Lung (tissue), 12 donors: Measurements from ENCODE around the gene NFATC2. TPM values are rescaled to one million over a fixed set of nuclear protein-coding genes. Genes with fewer than 3 reads are reported as not detected.
A peak's percentile ranks its signal among the peaks of the same experiment; 100 is the strongest.

Experiments used
- ATAC-seq: fragments of 200-7000 bp; cut with Tn5 transposase; one replicate; pipeline ENCODE4 v1.9.1; 2020; ENCODE audit warnings: moderate number of reproducible peaks; ENCODE audit not compliant: insufficient read depth, low FRiP score
- DNase-seq, 3 donors: peaks; one replicate each; pipeline ENCODE4 v3.0.0-alpha.2; 2013 to 2017
- H3K27ac ChIP-seq, 2 donors: one replicate each; pipeline ENCODE4 v1.5.1; 2013; ENCODE audit warnings: mild to moderate bottlenecking in 2 of 2, moderate library complexity in 2 of 2, control low read depth in 1 of 2, inconsistent platforms in 1 of 2, low read depth in 1 of 2, low read length in 1 of 2
- H3K27me3 ChIP-seq, 3 donors: one replicate each; pipeline ENCODE4 v1.5.1; 2013; ENCODE audit warnings: low read length in 2 of 3; ENCODE audit not compliant: control insufficient read depth in 3 of 3, insufficient read depth in 3 of 3
- H3K36me3 ChIP-seq, 4 donors: one replicate each; pipeline ENCODE4 v1.5.1; 2013; ENCODE audit warnings: low read length in 4 of 4, mild to moderate bottlenecking in 1 of 4, moderate library complexity in 1 of 4; ENCODE audit not compliant: control insufficient read depth in 4 of 4, insufficient read depth in 4 of 4
- H3K4me1 ChIP-seq, 5 donors: one replicate each; pipeline ENCODE4 v1.5.1; 2013; ENCODE audit warnings: low read length in 5 of 5, mild to moderate bottlenecking in 2 of 5, moderate library complexity in 1 of 5; ENCODE audit not compliant: control insufficient read depth in 5 of 5, insufficient read depth in 5 of 5
- H3K4me3 ChIP-seq: one replicate; pipeline ENCODE4 v1.5.1; 2013; ENCODE audit warnings: mild to moderate bottlenecking, control low read depth, moderate library complexity
- H3K9ac ChIP-seq, 2 donors: one replicate each; pipeline ENCODE4 v1.5.1; 2013; ENCODE audit warnings: low read length in 2 of 2, control low read depth in 1 of 2; ENCODE audit not compliant: insufficient read depth in 1 of 2
- H3K9me3 ChIP-seq, 4 donors: one replicate each; pipeline ENCODE4 v1.5.1; 2013; ENCODE audit warnings: low read length in 3 of 4, mild to moderate bottlenecking in 1 of 4, moderate library complexity in 1 of 4; ENCODE audit not compliant: control insufficient read depth in 4 of 4, insufficient read depth in 3 of 4
- WGBS, 2 donors: extraction: QIAGEN DNeasy Blood & Tissue Kit; methylation state at CpG; one replicate each; pipeline ENCODE4 v1.1.7; 2013; 5-methylcytosine and 5-hydroxymethylcytosine counted together
- polyA plus RNA-seq, 2 donors: library from polyadenylated mRNA; stranded (reverse); fragments of 200-250 nt; gene quantifications; one replicate each; pipeline ENCODE4 v1.2.1, GENCODE V29; 2013
- total RNA-seq, 2 donors: library from RNA; depleted of rRNA in 1 of 2; stranded (reverse); fragments of >200 nt in 1 of 2; gene quantifications; one replicate each; pipeline ENCODE4 v1.2.1, GENCODE V29; 2014 to 2021
- TF ChIP-seq, protein P1 (sequence below): IDR thresholded peaks from 2 replicates; pipeline ENCODE4 v1.5.1; 2012; ENCODE audit warnings: mild to moderate bottlenecking; ENCODE audit errors: control extremely low read depth, extremely low read depth
- donor health status: control.
- donor health status: control.
- donor health status: Bipolar disorder and iron deficiency.
- donor health status: healthy.
- donor health status: DM: yes; HTN: yes; CAD: no.

NFATC2 gene
- total and polyA plus RNA-seq, 4 donors, result 1.3 to 8.7 (median 4.7) TPM

- Histone ChIP-seq H3K27ac (no peak overlapping the region), H3K4me3 (no peak overlapping the region), H3K4me1 (peaks cover 2 to 52% (median 23%) of the 10 kb centered on the region in 5 donors), H3K9ac (no peak overlapping the region), H3K27me3 (no peaks in the 10 kb centered on the region), H3K36me3 (no peaks in the 10 kb centered on the region), H3K9me3 (no peaks in the 10 kb centered on the region)
- no peak for ATAC-seq
- peak in 2 of 3 donors; percentile 29 to 67 for DNase-seq
- WGBS, 2 donors, result 24 to 39% methylated on average over 21 of the region's 21 CpGs
- TF ChIP-seq, protein P1, sequence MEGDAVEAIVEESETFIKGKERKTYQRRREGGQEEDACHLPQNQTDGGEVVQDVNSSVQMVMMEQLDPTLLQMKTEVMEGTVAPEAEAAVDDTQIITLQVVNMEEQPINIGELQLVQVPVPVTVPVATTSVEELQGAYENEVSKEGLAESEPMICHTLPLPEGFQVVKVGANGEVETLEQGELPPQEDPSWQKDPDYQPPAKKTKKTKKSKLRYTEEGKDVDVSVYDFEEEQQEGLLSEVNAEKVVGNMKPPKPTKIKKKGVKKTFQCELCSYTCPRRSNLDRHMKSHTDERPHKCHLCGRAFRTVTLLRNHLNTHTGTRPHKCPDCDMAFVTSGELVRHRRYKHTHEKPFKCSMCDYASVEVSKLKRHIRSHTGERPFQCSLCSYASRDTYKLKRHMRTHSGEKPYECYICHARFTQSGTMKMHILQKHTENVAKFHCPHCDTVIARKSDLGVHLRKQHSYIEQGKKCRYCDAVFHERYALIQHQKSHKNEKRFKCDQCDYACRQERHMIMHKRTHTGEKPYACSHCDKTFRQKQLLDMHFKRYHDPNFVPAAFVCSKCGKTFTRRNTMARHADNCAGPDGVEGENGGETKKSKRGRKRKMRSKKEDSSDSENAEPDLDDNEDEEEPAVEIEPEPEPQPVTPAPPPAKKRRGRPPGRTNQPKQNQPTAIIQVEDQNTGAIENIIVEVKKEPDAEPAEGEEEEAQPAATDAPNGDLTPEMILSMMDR, result no peak
Observed at GRCh38 chr20:51497542-51498467, 44.7 kb downstream of the NFATC2 start.

DNA sequence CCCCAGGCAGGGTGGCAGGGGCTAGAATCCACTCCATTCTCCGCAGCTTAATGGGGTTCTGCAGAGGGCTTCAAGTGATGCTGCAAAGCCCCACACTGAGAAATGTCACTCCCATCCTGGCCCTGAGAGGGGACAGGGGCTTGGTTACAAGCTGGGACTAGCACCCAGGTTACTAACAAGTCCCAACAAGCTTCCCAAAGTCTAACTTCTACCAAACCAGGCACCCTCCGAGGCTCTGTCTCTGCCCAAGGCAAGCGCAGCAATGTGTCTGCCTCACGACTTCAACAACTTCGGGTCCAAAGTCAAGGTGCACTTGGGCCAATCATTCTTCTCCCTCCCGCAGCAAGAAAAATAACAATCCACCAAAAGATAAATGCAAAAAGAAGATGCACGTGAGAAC is 45.6 kb downstream of the NFATC2 start:
- Histone ChIP-seq H3K4me1 (peaks cover 3 to 60% (median 24%) of the 10 kb centered on the region in 5 donors), H3K27ac (no peak overlapping the region)
- DNase-seq, result peak in 1 of 3 donors; percentile 10

DNA sequence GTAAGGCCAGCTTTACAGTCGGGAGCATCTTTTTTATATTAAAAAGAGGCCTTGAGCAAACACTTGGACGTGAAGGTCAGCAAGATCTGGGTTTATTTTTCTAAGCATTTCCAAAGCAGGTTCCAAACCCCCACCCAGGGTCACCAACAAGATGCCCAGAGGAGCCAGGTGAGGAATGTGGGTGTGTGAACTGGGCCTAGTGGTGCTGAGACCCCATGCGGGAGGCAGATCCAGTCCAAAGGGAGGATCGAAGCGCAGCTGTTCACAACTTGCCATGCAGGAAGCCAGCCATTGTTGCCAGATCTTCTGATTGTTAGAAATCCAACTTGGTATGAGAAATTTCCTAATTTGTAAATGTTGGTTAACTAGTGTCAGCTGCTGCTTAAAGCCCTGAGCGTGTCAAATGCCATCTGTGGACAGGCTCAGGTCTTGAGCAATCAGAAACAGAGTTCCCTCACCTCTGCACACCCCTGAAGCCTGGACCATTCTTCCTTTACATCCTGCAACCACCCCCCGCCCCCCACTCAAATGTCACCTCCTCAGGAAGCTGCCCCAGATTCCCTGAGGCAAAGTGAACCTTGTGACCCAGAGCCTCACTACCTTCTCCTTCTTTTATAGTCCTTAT is 46.5 kb downstream of the NFATC2 start:
- no peak for ATAC-seq

More for the DNA sequence above, 45.6 kb downstream of the NFATC2 start:
- H3K9me3 ChIP-seq, result no peaks in the 10 kb centered on the region
- no peak overlapping the region for H3K9ac ChIP-seq
- H3K36me3 ChIP-seq, result no peaks in the 10 kb centered on the region
- ATAC-seq, result no peak
- H3K4me3 ChIP-seq, result no peak overlapping the region
- WGBS, 2 donors, result 90% methylated on average over 7 of the region's 7 CpGs
- H3K27me3 ChIP-seq, result no peaks in the 10 kb centered on the region
- TF ChIP-seq, protein P1, result no peak

More for the DNA sequence above, 46.5 kb downstream of the NFATC2 start:
- Histone ChIP-seq H3K4me3 (no peak overlapping the region), H3K9ac (no peak overlapping the region), H3K27ac (no peak overlapping the region), H3K4me1 (peaks cover 3 to 69% (median 29%) of the 10 kb centered on the region in 5 donors), H3K36me3 (no peaks in the 10 kb centered on the region), H3K27me3 (no peaks in the 10 kb centered on the region), H3K9me3 (no peaks in the 10 kb centered on the region)
- WGBS, 2 donors, result 51 to 78% methylated on average over 7 of the region's 7 CpGs
- DNase-seq, result peak in 1 of 3 donors; percentile 52
- TF ChIP-seq, protein P1, result no peak
